ENCODE measurements around the gene CSTB.
A peak's percentile ranks its signal among the peaks of the same experiment; 100 is the strongest.

The CSTB gene

GRCh38 chr21:43811262-43812105 is 35.4 kb upstream of the CSTB start:
- DNase-seq (ENCODE audit: low read depth in 2 of 2, low spot score in 1 of 2), result no peak

- DNase-seq (ENCODE audit: low read depth in 2 of 2, low spot score in 1 of 2), result peak; percentile 78 to 79
Observed at GRCh38 chr21:43810505-43811261, 34.6 kb upstream of the CSTB start.

- no peak for DNase-seq (ENCODE audit: low read depth in 2 of 2, low spot score in 1 of 2)
Observed at GRCh38 chr21:43809853-43810504, 33.9 kb upstream of the CSTB start.

GRCh38 chr21:43809346-43809799 is 33.3 kb upstream of the CSTB start:
- no peak for DNase-seq (ENCODE audit: low read depth in 2 of 2, low spot score in 1 of 2)

GRCh38 chr21:43808832-43809251 is 32.7 kb upstream of the CSTB start:
- no peak for DNase-seq (ENCODE audit: low read depth in 2 of 2, low spot score in 1 of 2)

GRCh38 chr21:43808367-43808766 is 32.3 kb upstream of the CSTB start:
- no peak for DNase-seq (ENCODE audit: low read depth in 2 of 2, low spot score in 1 of 2)

GRCh38 chr21:43806017-43806710 is 30.1 kb upstream of the CSTB start:
- DNase-seq (ENCODE audit: low read depth in 2 of 2, low spot score in 1 of 2), result no peak

GRCh38 chr21:43805275-43805800 is 29.2 kb upstream of the CSTB start:
- no peak for DNase-seq (ENCODE audit: low read depth in 2 of 2, low spot score in 1 of 2)

- no peak for DNase-seq (ENCODE audit: low read depth in 2 of 2, low spot score in 1 of 2)
Observed at GRCh38 chr21:43803558-43804300, 27.6 kb upstream of the CSTB start.

GRCh38 chr21:43802713-43803313 is 26.7 kb upstream of the CSTB start:
- DNase-seq (ENCODE audit: low read depth in 2 of 2, low spot score in 1 of 2), result no peak

GRCh38 chr21:43801006-43801783 is 25.1 kb upstream of the CSTB start:
- no peak for DNase-seq (ENCODE audit: low read depth in 2 of 2, low spot score in 1 of 2)

- no peak for DNase-seq (ENCODE audit: low read depth in 2 of 2, low spot score in 1 of 2)
Observed at GRCh38 chr21:43800566-43800965, 24.5 kb upstream of the CSTB start.

- no peak for DNase-seq (ENCODE audit: low read depth in 2 of 2, low spot score in 1 of 2)
Observed at GRCh38 chr21:43800124-43800523, 24.0 kb upstream of the CSTB start.

GRCh38 chr21:43799301-43799840 is 23.3 kb upstream of the CSTB start:
- DNase-seq (ENCODE audit: low read depth in 2 of 2, low spot score in 1 of 2), result no peak

- DNase-seq (ENCODE audit: low read depth in 2 of 2, low spot score in 1 of 2), result no peak
Observed at GRCh38 chr21:43797925-43798715, 22.0 kb upstream of the CSTB start.

- DNase-seq (ENCODE audit: low read depth in 2 of 2, low spot score in 1 of 2), result no peak
Observed at GRCh38 chr21:43797415-43797814, 21.3 kb upstream of the CSTB start.

GRCh38 chr21:43794857-43795256 is 18.7 kb upstream of the CSTB start:
- DNase-seq (ENCODE audit: low read depth in 2 of 2, low spot score in 1 of 2), result no peak

- no peak for DNase-seq (ENCODE audit: low read depth in 2 of 2, low spot score in 1 of 2)
Observed at GRCh38 chr21:43794311-43794710, 18.2 kb upstream of the CSTB start.
